ENCODE data around the gene CADPS2. TPM values are rescaled to one million over a fixed set of nuclear protein-coding genes. Genes with fewer than 3 reads are reported as not detected.
"Not testable (repeated sequence)": the region's sequence is repeated elsewhere in the genome, so short reads cannot be mapped to it uniquely, and the experiment has no call there.

Gene CADPS2
- polyA plus RNA-seq, 3 donors: not detected

DNA sequence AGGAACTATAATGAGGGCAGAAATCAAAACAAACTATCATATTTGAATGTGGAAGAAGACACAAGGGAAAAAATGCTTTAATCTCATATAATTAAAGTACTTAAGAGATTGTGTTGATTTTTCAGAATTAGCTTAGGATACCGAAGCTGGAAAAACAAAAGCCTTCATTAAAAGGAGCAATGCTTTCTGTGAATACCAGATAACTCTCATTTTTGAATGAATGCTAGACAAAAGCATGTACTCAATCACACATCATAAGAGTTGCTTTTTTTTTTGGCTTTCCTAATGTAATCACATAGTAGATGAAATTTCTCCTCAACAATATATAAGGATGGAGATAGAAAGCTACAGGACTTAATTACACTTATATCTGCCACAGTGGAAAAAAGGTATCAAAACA, 43.3 kb downstream of the CADPS2 start:
- H3K79me2 ChIP-seq (ENCODE audit: insufficient read depth, low read length): no peaks in the 10 kb centered on the region
- Mint-ChIP-seq H3K27ac (no peak overlapping the region), H3K9me3 (peaks cover 1 to 8% (median 4%) of the 10 kb centered on the region in 7 donors), H3K27me3 (ENCODE audit: low read depth in 3 of 3) (peaks cover 0 to 1% (median 0%) of the 10 kb centered on the region in 3 donors), H3K4me3 (no peak overlapping the region), H3K4me1 (no peaks in the 10 kb centered on the region), H3K36me3 (no peaks in the 10 kb centered on the region)
- no peak overlapping the region for H3K4me2 ChIP-seq (replicated peaks; ENCODE audit: extremely low read depth, low read length, poor library complexity, severe bottlenecking)
- H2AFZ ChIP-seq (ENCODE audit: insufficient read depth, low read depth, low read length, poor library complexity, severe bottlenecking): no peak overlapping the region
- no peak overlapping the region for H3K4me3 ChIP-seq (replicated peaks in 1 of 3; ENCODE audit: low read depth in 2 of 3, low read length in 3 of 3)
- H3K9ac ChIP-seq (ENCODE audit: insufficient read depth, low read length, poor library complexity, severe bottlenecking): no peak overlapping the region
- H3K4me1 ChIP-seq (ENCODE audit: control insufficient read depth in 1 of 2, insufficient read depth in 2 of 2, low read length in 2 of 2): no peaks in the 10 kb centered on the region
- H3K27ac ChIP-seq (ENCODE audit: low read depth in 1 of 2, low read length in 2 of 2): no peak overlapping the region
- H4K20me1 ChIP-seq (ENCODE audit: insufficient read depth, low read length): no peaks in the 10 kb centered on the region
- no CpG with 5 or more reads among the region's 1 CpG for WGBS (ENCODE audit: insufficient coverage)
- H3K36me3 ChIP-seq (replicated peaks in 1 of 2; ENCODE audit: control insufficient read depth in 1 of 2, insufficient read depth in 2 of 2, low read length in 2 of 2): no peaks in the 10 kb centered on the region
- intact Hi-C loops (cut with micrococcal nuclease): no loop called here
- H3K9me3 ChIP-seq (replicated peaks in 1 of 2; ENCODE audit: control insufficient read depth in 1 of 2, insufficient read depth in 1 of 2, low read length in 2 of 2): peaks cover 0 to 5% of the 10 kb centered on the region in 2 donors
- no peaks in the 10 kb centered on the region for H3K27me3 ChIP-seq (ENCODE audit: control insufficient read depth in 2 of 2, insufficient read depth in 2 of 2, low read length in 2 of 2)
- no peak for DNase-seq
- no peak for TF ChIP-seq CTCF (IDR thresholded peaks at IDR 0.05)

GRCh38 chr7:122836286-122836685, 50.0 kb downstream of the CADPS2 start:
- H3K36me3 Mint-ChIP-seq; H3K79me2 ChIP-seq (ENCODE audit: insufficient read depth, low read length); DNase-seq; H3K4me1 Mint-ChIP-seq; H3K4me3 ChIP-seq (replicated peaks in 1 of 3; ENCODE audit: low read depth in 2 of 3, low read length in 3 of 3); H3K4me1 ChIP-seq (ENCODE audit: control insufficient read depth in 1 of 2, insufficient read depth in 2 of 2, low read length in 2 of 2); H3K4me3 Mint-ChIP-seq; H3K9ac ChIP-seq (ENCODE audit: insufficient read depth, low read length, poor library complexity, severe bottlenecking); H3K27ac ChIP-seq (ENCODE audit: low read depth in 1 of 2, low read length in 2 of 2); H3K27me3 ChIP-seq (ENCODE audit: control insufficient read depth in 2 of 2, insufficient read depth in 2 of 2, low read length in 2 of 2); H3K4me2 ChIP-seq (replicated peaks; ENCODE audit: extremely low read depth, low read length, poor library complexity, severe bottlenecking); H3K36me3 ChIP-seq (replicated peaks in 1 of 2; ENCODE audit: control insufficient read depth in 1 of 2, insufficient read depth in 2 of 2, low read length in 2 of 2); H3K27ac Mint-ChIP-seq; H2AFZ ChIP-seq (ENCODE audit: insufficient read depth, low read depth, low read length, poor library complexity, severe bottlenecking); H4K20me1 ChIP-seq (ENCODE audit: insufficient read depth, low read length); intact Hi-C loops (cut with micrococcal nuclease); H3K27me3 Mint-ChIP-seq (ENCODE audit: low read depth in 3 of 3): not testable (repeated sequence)
- H3K9me3 ChIP-seq (replicated peaks in 1 of 2; ENCODE audit: control insufficient read depth in 1 of 2, insufficient read depth in 1 of 2, low read length in 2 of 2): peaks cover 0 to 13% of the 10 kb centered on the region in 2 donors
- no CpG with 5 or more reads among the region's 2 CpGs for WGBS (ENCODE audit: insufficient coverage)
- H3K9me3 Mint-ChIP-seq: peaks cover 3 to 20% (median 11%) of the 10 kb centered on the region in 7 donors

- H3K27me3 Mint-ChIP-seq (ENCODE audit: low read depth in 3 of 3); H3K36me3 ChIP-seq (replicated peaks in 1 of 2; ENCODE audit: control insufficient read depth in 1 of 2, insufficient read depth in 2 of 2, low read length in 2 of 2); intact Hi-C loops (cut with micrococcal nuclease); H3K4me1 Mint-ChIP-seq; H3K4me1 ChIP-seq (ENCODE audit: control insufficient read depth in 1 of 2, insufficient read depth in 2 of 2, low read length in 2 of 2); H3K4me2 ChIP-seq (replicated peaks; ENCODE audit: extremely low read depth, low read length, poor library complexity, severe bottlenecking); H3K36me3 Mint-ChIP-seq; H4K20me1 ChIP-seq (ENCODE audit: insufficient read depth, low read length); DNase-seq; H2AFZ ChIP-seq (ENCODE audit: insufficient read depth, low read depth, low read length, poor library complexity, severe bottlenecking); H3K79me2 ChIP-seq (ENCODE audit: insufficient read depth, low read length); H3K9ac ChIP-seq (ENCODE audit: insufficient read depth, low read length, poor library complexity, severe bottlenecking); H3K27ac Mint-ChIP-seq; H3K27ac ChIP-seq (ENCODE audit: low read depth in 1 of 2, low read length in 2 of 2); H3K4me3 ChIP-seq (replicated peaks in 1 of 3; ENCODE audit: low read depth in 2 of 3, low read length in 3 of 3); H3K4me3 Mint-ChIP-seq; H3K27me3 ChIP-seq (ENCODE audit: control insufficient read depth in 2 of 2, insufficient read depth in 2 of 2, low read length in 2 of 2): not testable (repeated sequence)
- H3K9me3 ChIP-seq (replicated peaks in 1 of 2; ENCODE audit: control insufficient read depth in 1 of 2, insufficient read depth in 1 of 2, low read length in 2 of 2): peaks cover 0 to 13% of the 10 kb centered on the region in 2 donors
- 93% methylated on average over 8 of the region's 9 CpGs for WGBS (ENCODE audit: insufficient coverage)
- H3K9me3 Mint-ChIP-seq: peaks cover 3 to 20% (median 11%) of the 10 kb centered on the region in 7 donors
Measured at GRCh38 chr7:122834571-122834942, 51.7 kb downstream of the CADPS2 start.

Measured in CD14-positive monocyte (primary cell).